Measurements from ENCODE around the gene HEY2.

The HEY2 gene

DNA sequence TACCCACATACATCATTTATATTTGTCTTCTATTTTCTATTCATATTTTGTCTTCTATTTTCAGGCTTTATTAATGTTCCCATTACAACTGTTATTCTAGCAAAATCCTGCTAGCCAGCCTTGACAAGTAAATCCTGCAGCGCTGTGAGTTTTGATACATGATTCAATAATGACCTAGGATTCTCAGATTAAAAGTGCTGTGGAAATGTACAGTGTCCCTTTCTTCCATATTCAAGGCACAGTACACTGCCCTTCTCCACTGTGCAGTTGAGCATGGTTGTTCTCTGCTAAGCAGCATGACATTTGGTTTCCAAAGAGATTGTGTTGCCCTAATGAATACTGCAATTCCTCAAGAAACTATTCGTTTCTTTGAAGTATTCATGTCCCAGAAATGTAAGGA is 5.8 kb upstream of the HEY2 start:
- no peak for DNase-seq (ENCODE audit: low spot score)

DNA sequence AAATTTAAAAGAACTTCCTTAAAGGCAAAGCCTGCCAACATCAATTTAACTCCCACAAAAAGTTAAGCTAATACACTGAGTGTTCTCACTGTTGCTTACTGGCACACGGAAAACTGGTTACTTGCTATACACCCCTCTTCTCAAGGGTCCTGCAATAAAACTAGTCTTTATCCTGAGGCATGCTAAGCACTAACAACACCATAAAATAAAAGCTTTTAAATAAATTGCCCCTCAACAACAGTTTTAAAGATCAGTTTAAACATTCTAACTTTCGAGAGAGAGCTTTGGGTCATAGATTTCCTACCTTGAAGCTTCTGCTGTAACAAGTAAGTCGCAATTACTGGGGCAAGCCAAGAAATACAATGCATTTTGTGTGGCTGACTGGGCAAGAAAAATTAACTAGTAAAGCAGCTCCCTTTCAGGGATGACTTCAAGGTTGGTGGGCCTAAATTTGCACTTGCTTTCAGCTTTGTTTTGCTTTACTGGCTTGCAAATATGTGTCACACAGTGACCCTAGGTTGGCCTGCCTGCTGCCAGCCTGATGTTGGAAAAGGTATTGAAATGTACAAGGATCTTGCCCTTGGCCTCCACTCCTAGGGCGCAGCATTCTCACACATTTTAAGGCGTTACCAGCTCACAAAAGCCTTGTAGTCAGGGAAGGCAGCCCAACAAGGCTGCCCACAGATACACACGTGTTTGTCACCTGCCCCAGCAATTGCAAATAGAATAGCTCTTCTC is 4.0 kb upstream of the HEY2 start:
- no peak for DNase-seq (ENCODE audit: low spot score)

DNA sequence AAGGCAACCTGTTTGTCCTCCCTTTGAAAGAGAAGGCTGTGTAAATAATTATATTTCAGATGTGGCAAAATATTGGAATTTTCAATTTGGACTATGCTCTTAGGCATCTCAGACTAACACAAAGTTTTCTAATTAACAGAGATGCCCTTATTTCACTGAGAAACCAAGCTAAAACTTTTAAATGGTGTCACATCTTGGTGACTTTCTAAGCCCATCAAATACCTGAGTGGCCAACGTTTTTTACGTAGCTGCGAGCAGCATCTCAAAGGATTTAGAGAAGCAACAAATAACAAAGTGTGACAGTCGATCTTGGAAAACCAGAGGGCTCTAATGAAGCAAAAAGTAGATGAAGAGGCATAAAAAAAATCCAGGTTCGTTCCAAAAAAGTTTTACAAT is 3.4 kb upstream of the HEY2 start:
- DNase-seq (ENCODE audit: low spot score) = no peak

DNA sequence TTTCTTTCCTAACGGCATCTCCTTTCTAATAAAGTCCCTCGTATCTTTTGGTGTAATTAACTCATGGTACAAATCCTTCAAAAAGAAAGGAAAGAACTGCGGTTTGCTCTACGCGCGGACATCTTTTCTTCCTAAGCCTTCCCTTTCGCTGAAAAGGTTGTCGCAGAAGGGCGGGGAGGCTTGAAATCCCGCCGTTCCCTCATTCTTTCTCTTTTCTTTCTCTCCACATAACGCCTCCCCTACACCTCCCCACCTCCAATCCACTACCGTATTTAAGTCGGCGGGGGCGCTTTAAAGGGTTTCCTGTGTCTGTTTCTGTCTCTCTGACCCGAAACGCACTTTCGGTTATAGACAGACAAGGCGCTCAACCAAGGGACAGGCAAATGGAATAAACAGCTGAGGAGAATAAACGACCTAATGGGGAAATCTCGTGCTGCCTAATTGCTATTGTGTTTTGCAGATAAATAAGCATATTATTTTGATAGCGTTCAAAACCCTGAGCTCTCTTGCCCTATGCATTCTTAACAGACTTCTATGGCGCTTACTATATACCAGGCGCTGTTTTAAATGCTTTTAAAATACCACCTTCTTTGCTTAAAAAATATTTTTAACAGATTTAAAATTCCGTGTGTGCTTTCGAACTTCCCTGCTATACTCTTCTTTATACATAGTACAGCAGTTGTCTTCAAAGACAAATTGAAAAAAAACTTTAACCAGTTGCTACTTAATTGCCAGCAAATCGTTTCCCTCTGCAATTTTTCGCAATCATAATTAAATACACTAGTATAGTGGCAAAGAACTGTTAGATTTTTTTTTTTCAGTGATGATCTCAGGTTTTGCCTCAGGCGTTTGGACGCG is 2.5 kb upstream of the HEY2 start:
- DNase-seq (ENCODE audit: low spot score) = peak; percentile 65

DNA sequence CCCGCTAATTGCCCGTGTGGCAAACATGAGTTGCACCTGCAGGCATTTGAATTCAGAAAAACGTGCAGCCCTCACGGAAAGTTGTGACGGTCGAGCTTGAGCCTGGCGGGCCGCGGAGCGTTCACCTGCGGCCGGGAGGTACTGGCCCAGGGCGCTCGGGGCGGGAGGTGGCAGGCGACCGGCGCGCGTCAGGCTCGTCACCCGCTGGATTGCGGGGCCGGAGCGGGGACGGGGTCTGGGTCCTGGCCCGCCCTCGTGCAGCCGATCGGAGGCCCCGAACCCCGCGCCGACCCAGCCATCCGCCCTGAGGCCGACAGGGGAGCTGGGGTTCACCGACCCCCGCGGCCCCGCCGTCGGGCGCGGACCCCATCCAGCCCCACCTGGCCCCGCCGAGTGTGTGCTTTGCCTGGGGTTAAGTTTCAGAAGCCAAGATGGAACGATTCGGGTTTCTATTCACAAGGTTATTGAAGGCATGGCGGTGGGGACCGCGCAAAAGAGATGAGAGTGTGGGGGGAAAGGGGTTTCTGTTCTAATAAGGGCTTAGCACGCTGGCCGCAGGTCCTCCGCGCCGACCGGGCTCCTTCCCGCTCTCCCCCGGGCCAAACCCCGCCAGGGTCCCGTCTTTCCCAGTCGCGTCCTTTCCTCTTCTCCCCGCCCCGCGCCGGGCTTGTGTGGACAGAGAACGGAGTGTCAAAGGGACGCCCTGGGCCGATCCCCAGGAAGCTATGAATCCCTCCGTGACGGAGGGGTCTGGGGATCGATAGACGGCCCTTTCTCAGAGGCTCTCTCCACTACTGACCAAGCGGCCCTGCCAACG is 1.6 kb upstream of the HEY2 start:
- DNase-seq (ENCODE audit: low spot score) = peak; percentile 66

DNA sequence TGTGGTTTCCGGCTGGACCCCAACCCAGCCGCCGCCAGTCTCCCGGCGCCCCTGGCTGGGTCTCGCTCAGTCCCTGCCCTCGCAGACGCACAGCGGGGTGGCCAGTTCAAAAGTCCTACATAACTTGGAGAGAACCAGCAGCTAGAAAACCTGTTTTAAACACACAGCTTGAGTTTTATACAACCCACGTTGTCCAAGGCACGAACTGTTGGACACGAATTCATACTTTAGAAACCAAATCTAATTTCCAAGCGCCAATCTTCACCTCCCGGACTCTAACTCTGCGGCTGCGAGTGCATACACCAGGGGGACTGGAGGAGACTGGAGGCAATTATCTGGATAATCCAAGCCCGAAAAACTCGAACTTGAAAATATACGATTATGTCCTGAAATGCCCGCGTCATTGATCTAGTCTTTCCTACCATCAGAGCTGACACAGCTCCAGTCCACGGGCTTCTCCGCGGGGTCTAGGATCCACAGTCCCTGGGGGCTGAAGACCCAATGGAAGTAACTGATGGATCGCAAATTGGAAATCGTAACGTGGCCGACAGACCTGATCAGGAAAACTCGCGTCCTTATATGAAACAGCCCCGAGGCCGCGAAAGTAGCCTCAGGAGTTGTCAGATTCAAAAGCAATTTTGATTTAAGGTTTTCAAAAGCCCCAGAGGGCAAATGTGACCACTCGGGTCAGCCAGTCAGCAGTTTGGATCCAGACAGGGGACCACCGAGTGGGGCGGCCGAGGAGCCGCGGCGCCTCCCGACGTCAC is 843 bp upstream of the HEY2 start:
- DNase-seq (ENCODE audit: low spot score) = peak; percentile 29

DNA sequence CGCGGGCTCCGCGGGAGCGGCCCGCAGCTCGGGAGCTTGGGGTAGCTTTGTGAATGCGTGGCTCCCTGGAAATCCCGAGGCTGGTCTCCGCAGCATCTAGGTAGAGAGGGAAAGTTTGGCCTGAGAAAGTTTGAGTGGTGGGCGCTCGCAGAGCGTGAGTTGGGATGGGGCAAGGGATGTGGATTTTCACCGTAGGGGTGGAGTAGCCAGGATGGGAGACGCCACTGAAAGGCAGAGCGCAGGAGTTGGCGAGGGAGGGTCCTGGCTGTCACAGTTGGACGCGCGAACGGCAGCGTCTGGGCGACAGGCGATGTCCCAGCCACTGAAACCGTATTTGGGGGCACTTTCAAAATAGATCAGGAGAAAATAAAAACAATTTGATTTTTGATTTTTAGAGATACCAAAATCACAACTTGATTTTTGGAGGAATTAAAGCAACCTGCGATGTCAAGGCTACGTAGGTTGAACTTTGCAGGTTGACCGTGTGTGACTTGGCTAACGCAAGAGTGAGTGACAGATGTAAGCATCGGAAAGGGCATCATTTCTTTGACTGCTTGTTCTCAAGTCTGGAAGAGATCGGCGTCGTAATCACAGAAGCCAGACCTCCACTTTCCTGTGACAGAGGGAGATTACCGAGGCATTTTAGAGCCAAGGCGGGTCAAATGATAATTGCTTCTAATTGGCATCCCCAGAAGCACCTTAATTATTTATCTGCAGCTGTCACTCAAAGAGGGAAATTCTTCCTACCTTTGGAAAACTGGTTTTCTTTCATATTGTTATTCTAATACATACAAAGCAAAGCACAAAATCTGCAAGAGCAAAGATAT is 646 bp downstream of the HEY2 start:
- no peak for DNase-seq (ENCODE audit: low spot score)

DNA sequence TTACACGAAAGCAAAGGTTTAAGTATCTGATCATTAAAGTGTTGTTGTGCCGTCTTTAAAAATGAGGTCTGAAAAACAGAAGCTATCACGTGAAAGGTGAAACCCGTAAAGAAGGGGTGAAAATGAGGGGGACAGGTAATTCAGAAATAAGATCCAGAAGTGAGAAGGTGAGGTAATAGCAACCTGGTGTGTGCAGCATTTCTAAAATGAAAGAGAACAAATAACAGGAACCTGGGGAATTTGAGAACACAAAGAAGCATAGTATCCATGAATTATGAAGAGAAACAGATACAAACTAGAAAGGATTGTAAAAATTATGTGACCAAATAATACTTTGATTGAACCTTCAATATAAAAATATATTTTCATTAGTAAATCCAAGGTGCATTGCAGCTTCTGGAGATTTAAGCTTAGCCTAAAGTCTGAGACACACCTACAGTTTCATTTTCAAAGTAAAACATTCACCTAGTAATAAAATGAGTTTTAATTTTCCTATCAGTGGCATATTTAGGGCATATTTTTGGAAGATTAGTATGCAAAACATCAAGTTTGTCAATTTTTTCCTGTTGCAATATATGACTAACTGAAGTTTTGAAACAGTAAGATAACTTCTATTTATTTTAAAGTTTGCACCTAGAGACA is 1.4 kb downstream of the HEY2 start:
- DNase-seq (ENCODE audit: low spot score) = no peak

DNA sequence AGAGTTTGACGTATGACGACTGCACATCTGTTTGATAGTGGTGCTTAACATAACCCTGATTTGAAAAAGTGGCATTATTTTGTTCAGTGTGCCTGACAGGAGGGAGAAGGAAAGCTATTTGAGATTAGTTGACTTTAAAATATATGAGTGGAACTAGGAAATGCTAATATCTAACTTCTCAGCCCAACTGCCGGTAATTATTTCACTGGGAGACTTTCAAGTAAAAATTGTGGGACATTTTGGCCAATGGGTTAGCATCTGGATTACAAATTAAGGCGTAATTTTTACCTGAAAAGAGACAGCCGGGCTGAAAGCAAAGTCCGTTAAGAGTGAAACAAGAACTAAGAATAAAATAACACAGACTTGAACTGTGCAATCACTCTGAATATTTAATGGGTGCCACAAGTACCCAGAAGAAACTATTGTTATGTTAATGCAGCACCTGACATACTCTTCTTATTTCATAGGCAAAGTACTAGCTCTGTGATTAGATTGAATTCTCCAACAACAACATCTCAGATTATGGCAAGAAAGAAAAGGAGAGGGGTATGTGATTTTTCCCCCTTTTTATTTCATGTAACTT is 2.0 kb downstream of the HEY2 start:
- no peak for DNase-seq (ENCODE audit: low spot score)

DNA sequence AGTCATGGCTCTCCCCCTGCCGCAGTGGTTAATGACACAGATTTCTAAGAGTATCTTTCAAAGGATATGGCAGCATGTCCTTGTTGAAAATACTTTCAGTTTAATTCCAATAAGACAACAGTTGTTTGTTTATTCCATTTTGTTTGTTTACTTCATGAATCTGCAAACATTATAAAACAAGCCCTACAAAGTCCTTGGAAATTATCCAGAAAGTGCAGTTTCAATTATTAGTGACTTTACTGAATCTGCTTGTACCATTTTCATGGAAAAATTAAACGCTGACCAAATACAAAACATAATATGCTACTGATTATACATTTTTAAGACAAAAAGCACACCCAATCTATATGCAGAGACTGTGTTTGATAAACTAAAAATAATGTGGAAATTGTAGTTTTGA is 3.3 kb downstream of the HEY2 start:
- DNase-seq (ENCODE audit: low spot score) = no peak

DNA sequence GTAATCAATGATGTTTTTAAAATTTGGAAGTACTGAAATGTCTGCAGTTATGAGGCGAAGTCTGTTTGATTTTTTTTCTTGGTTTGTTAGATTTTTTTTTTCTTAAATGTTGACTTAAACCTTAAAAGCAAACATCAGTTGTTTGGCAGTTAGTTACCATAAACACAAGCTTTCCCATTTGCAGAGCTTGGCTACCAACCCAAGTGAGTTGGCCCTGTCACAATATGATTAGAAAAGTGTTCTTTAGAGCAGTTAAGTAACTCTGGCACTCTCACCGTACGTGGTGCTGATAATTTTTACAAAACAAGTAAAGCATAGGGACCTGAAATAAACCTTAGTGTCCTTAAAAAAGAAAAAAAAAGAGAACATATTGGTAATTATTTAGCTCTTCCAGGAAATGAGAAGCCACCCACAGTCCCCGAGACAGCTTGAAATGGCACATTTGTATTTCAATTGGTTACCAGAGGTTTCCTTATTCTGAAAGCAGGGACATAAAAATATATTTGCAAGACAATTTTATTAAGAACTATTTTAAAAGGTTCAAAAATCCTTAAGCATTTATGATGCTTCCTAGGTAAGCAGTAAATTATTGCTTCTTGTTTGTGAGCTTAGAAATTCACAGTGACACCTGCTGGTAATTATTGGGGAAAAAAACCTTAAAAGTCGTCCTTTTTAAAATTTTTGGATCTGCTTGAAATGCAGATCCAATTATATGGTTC is 3.9 kb downstream of the HEY2 start:
- no peak for DNase-seq (ENCODE audit: low spot score)

DNA sequence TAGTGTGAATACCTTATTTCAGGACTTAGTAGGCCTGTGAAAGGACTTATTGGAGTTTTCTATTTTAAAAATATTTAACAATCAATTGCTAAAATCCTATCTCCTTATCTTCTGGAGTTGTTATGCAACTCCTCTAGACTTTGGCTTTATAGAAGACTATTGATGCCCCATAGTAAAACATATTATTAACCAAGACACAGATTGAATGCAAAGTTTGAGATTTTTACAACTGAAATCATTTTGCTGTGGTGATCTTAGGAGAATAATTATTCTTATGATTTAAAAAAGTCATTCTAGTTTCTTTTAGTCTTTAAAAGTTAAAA is 4.5 kb downstream of the HEY2 start:
- DNase-seq (ENCODE audit: low spot score) = no peak

DNA sequence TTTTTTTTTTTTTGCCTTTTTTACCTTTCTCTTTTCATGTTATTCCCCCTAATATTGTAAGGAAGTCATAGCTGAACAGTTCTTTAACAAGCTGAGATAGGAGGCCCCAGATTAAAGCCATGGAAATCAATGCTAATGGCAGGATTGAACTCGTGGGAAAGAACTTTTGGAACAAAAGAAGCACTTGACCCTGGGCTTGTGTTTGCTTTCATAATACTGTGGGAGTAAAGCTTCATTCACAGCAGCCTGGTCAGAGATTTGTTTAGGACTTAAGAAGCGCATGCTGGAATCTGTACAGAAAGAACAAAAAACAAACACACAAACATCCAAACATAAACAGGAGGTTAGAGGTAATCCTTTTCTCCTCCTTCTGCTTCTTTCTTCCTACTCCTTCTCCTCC is 5.1 kb downstream of the HEY2 start:
- no peak for DNase-seq (ENCODE audit: low spot score)

DNA sequence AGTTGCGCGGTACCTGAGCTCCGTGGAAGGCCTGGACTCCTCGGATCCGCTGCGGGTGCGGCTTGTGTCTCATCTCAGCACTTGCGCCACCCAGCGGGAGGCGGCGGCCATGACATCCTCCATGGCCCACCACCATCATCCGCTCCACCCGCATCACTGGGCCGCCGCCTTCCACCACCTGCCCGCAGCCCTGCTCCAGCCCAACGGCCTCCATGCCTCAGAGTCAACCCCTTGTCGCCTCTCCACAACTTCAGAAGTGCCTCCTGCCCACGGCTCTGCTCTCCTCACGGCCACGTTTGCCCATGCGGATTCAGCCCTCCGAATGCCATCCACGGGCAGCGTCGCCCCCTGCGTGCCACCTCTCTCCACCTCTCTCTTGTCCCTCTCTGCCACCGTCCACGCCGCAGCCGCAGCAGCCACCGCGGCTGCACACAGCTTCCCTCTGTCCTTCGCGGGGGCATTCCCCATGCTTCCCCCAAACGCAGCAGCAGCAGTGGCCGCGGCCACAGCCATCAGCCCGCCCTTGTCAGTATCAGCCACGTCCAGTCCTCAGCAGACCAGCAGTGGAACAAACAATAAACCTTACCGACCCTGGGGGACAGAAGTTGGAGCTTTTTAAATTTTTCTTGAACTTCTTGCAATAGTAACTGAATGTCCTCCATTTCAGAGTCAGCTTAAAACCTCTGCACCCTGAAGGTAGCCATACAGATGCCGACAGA is 9.9 kb downstream of the HEY2 start:
- DNase-seq (ENCODE audit: low spot score) = no peak

DNA sequence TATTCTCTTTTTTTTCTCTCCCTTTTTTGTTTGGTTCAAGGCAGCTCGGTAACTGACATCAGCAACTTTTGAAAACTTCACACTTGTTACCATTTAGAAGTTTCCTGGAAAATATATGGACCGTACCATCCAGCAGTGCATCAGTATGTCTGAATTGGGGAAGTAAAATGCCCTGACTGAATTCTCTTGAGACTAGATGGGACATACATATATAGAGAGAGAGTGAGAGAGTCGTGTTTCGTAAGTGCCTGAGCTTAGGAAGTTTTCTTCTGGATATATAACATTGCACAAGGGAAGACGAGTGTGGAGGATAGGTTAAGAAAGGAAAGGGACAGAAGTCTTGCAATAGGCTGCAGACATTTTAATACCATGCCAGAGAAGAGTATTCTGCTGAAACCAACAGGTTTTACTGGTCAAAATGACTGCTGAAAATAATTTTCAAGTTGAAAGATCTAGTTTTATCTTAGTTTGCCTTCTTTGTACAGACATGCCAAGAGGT is 10.6 kb downstream of the HEY2 start:
- DNase-seq (ENCODE audit: low spot score) = no peak

DNA sequence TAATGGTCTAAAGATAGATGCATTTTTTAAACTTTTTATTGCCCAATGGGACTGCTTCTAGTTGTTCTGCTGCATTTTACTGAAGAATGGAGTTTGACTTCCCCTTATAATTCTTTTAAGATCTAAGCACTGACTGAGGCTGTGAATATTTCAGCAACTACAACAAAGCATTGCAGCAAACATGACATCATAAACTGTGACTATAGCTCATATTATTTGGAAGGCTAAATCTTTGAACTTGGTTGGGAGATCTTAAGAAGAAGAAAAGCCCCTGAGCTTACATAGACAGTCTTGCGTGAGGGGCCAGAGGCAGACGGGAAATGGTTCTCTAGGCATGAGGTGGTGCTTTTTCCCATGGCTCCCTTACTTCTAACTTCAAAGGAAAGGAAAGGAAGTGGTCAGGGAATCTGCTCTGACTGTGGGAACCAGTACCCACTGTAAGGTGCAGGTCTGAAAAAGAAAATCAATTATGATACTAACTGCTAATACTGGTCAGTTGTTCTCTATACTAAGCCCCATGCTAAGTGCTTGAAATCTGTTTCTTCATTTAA is 14.8 kb downstream of the HEY2 start:
- no peak for DNase-seq (ENCODE audit: low spot score)

DNA sequence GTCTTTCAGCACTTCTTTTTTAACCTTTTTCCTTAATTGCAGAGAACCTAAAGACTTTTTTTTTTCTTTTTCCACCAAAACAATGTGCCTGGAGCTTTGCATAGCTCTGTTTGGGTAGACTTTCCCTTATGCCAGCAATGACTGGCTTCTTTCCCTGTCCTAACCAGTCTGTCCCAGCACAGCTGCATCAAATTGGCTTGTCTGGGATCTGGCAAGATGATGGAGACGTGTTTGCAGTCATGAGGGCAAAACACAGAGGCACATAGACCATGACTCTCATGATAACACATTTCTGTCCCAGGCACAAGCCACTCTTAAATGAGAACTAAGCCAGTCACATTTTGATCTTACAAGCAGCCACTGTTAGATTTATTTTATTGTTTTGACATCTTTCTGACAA is 16.5 kb downstream of the HEY2 start:
- no peak for DNase-seq (ENCODE audit: low spot score)

DNA sequence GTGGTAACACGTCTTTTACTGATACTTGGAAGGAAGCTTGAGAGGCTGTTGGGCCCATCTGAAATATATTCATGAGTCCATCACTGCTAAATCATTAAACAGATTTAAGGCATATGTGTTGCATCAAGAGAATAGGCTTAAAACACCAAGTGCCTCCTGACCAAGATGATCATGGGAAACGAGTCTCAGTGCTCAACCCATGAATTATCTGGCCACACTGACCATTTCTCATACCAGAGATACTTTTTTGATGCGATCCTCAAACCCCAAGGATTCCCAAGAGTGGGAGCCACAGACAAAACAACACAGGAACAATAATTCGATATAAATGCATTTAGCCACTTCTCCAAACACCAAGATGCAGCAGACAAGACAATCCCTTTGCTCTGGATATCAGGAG is 17.2 kb downstream of the HEY2 start:
- DNase-seq (ENCODE audit: low spot score) = no peak

All from LoVo (cell line).